K562 (cell line): Measurements from ENCODE around the gene MICALL2. TPM values are rescaled to one million over a fixed set of nuclear protein-coding genes. Genes with fewer than 3 reads are reported as not detected.

ENCODE experiments used
- ATAC-seq: fragments of 200-7000 bp; cut with Tn5 transposase; 3 replicates; pipeline ENCODE4 v1.9.1; 2020; ENCODE audit warnings: moderate library complexity
- BruUV-seq: library from RNA; stranded (reverse); fragments of 400-500 nt; replicated peaks from 2 replicates; lab custom pipeline; 2021; lab: Mats Ljungman, UMichigan
- CTCF ChIA-PET: fragments of 300-600 bp; formaldehyde crosslinking; extraction: SDS; loops from one replicate; lab custom pipeline; 2021; ENCODE audit warnings: low intra/inter-chr PET ratio; lab: Yijun Ruan, JAX
- POLR2A ChIA-PET: fragments of 300-600, 350-650 bp; sonication (Branson Sonifier 250); formaldehyde crosslinking; extraction: SDS; loops from one replicate; lab custom pipeline; 2021; ENCODE audit warnings: antibody characterized with exemption, inconsistent platforms; lab: Yijun Ruan, JAX
- DNase-seq, 4 experiments: peaks; one replicate each; pipeline versions ENCODE4 v3.0.0 to v3.0.0-alpha.2; 2011 to 2018; ENCODE audit warnings: low spot score in 3 of 4, mixed read lengths in 3 of 4; ENCODE audit errors: extremely low read depth in 1 of 4
- FAIRE-seq: peaks from 2 replicates; lab custom pipeline; 2011; peaks lifted over from hg19 to GRCh38; lab: Jason Lieb, UNC
- H2AFZ ChIP-seq: 2 replicates; pipeline ENCODE4 v1.6.0; 2011; ENCODE audit warnings: low read depth, low read length, control low read depth, inconsistent platforms
- H3K27ac ChIP-seq: fragments of 200-600 bp; 3 replicates; pipeline ENCODE4 v1.8.0; 2011; ENCODE audit warnings: low read depth, mild to moderate bottlenecking, control low read depth, inconsistent platforms, low read length, moderate library complexity, mixed read lengths; ENCODE audit errors: extremely low read depth
- H3K27me3 ChIP-seq, 2 experiments: fragments of 300-600 bp in 1 of 2; 2 replicates in 1 of 2; 3 replicates in 1 of 2; pipeline versions ENCODE4 v1.6.0 to v1.8.0; 2011; ENCODE audit warnings: inconsistent platforms in 2 of 2, low read length in 2 of 2, mild to moderate bottlenecking in 1 of 2, mixed read lengths in 1 of 2, moderate library complexity in 1 of 2; ENCODE audit not compliant: control insufficient read depth in 2 of 2, insufficient read depth in 2 of 2
- H3K36me3 ChIP-seq: fragments of 300-600 bp; 3 replicates; pipeline ENCODE4 v1.8.0; 2011; ENCODE audit warnings: mild to moderate bottlenecking, low read length, inconsistent platforms; ENCODE audit not compliant: control insufficient read depth, insufficient read depth
- H3K4me1 ChIP-seq, 2 experiments: fragments of 200-600 bp in 1 of 2; replicated peaks in 1 of 2; 2 replicates in 1 of 2; 3 replicates in 1 of 2; pipeline versions ENCODE4 v1.5.1 to v1.8.0; 2011; ENCODE audit warnings: inconsistent platforms in 2 of 2, low read length in 2 of 2, mild to moderate bottlenecking in 1 of 2, mixed read lengths in 1 of 2, moderate library complexity in 1 of 2; ENCODE audit not compliant: control insufficient read depth in 2 of 2, insufficient read depth in 2 of 2
- H3K4me2 ChIP-seq: 2 replicates; pipeline ENCODE4 v1.6.1; 2011; ENCODE audit warnings: low read length, control low read depth, inconsistent platforms, mixed read lengths; ENCODE audit not compliant: insufficient read depth
- H3K4me3 ChIP-seq: fragments of 200-600 bp; sonication (generic), shearing (Covaris generic); 2 replicates; pipeline ENCODE4 v1.5.1; 2016; ENCODE audit warnings: control low read depth, inconsistent platforms
- H3K79me2 ChIP-seq: fragments of 200-600 bp; 3 replicates; pipeline ENCODE4 v1.8.0; 2011; ENCODE audit warnings: low read length, inconsistent platforms; ENCODE audit not compliant: control insufficient read depth, insufficient read depth
- H3K9ac ChIP-seq, 2 experiments: 2 replicates each; pipeline versions ENCODE4 v1.6.0 to v1.6.1; 2011; ENCODE audit warnings: low read depth in 2 of 2, low read length in 2 of 2, control low read depth in 1 of 2, inconsistent platforms in 1 of 2, mild to moderate bottlenecking in 1 of 2, mixed read lengths in 1 of 2; ENCODE audit not compliant: insufficient read depth in 1 of 2
- H3K9me1 ChIP-seq: one replicate; pipeline ENCODE4 v1.6.0; 2011; ENCODE audit warnings: inconsistent platforms, mild to moderate bottlenecking, low read length, moderate library complexity; ENCODE audit not compliant: control insufficient read depth, insufficient read depth
- H3K9me3 ChIP-seq: replicated peaks from 2 replicates; pipeline ENCODE4 v1.5.1; 2011; ENCODE audit warnings: low read depth, low read length, inconsistent platforms; ENCODE audit not compliant: control insufficient read depth, insufficient read depth
- H4K20me1 ChIP-seq: replicated peaks from 2 replicates; pipeline ENCODE4 v1.6.1; 2011; ENCODE audit warnings: low read length, inconsistent platforms, mixed read lengths; ENCODE audit not compliant: control insufficient read depth, insufficient read depth
- AFF1 ChIP-seq, 2 experiments: fragments of 450-650 bp; IDR thresholded peaks; 2 replicates each; pipeline ENCODE4 v1.6.1; 2018; ENCODE audit warnings: mild to moderate bottlenecking in 2 of 2, low read depth in 1 of 2; ENCODE audit not compliant: partially characterized antibody in 2 of 2
- CREB3L1 ChIP-seq: fragments of 450-650 bp; IDR thresholded peaks from 2 replicates; pipeline ENCODE4 v1.6.1; 2014; ENCODE audit warnings: low read depth, mild to moderate bottlenecking, moderate library complexity, borderline replicate concordance
- GTF2A2 ChIP-seq: IDR thresholded peaks from 2 replicates; pipeline ENCODE4 v1.6.1; 2016; ENCODE audit warnings: mild to moderate bottlenecking, missing genetic modification characterization, missing compliant biosample characterization
- KDM2B ChIP-seq: fragments of 250-450 bp; sonication (Bioruptor Pico); IDR thresholded peaks from 2 replicates; pipeline ENCODE4 v1.8.0; 2021; ENCODE audit warnings: mild to moderate bottlenecking, moderate library complexity
- MAX ChIP-seq: sonication (generic); formaldehyde crosslinking; IDR thresholded peaks from 2 replicates; pipeline ENCODE4 v1.9.0; 2022; ENCODE audit warnings: mild to moderate bottlenecking, missing genetic modification reagents
- NFE2L1 ChIP-seq: fragments of 450-650 bp; IDR thresholded peaks from 2 replicates; pipeline ENCODE4 v1.6.1; 2016; ENCODE audit warnings: missing genetic modification characterization, low read depth, mild to moderate bottlenecking, missing compliant biosample characterization, moderate library complexity, borderline replicate concordance
- NFYB ChIP-seq: IDR thresholded peaks from 2 replicates; pipeline ENCODE4 v1.6.1; 2011; ENCODE audit warnings: mild to moderate bottlenecking, moderate library complexity; ENCODE audit not compliant: insufficient read length; ENCODE audit errors: extremely low read depth
- SMAD4 ChIP-seq: fragments of 250-450 bp; sonication (Bioruptor Pico); conservative IDR thresholded peaks from 2 replicates; pipeline ENCODE4 v1.8.0; 2021; ENCODE audit warnings: inconsistent platforms, mild to moderate bottlenecking, moderate library complexity
- SRSF3 ChIP-seq: fragments of 200-400 bp; formaldehyde crosslinking; IDR thresholded peaks from 2 replicates; pipeline ENCODE4 v1.6.1; 2016; ENCODE audit warnings: mild to moderate bottlenecking, low read length, moderate library complexity; ENCODE audit not compliant: insufficient read depth
- USF1 ChIP-seq: sonication (generic); formaldehyde crosslinking; IDR thresholded peaks from 2 replicates; pipeline ENCODE4 v1.9.0; 2022; ENCODE audit warnings: mild to moderate bottlenecking, missing genetic modification reagents
- ZNF121 ChIP-seq: sonication (generic); formaldehyde crosslinking; conservative IDR thresholded peaks from 2 replicates; pipeline ENCODE4 v1.8.0; 2022; ENCODE audit warnings: missing genetic modification reagents
- ZNF143 ChIP-seq: sonication (generic); formaldehyde crosslinking; IDR thresholded peaks from 2 replicates; pipeline ENCODE4 v1.9.0; 2022; ENCODE audit warnings: mild to moderate bottlenecking, missing genetic modification reagents
- ZNF263 ChIP-seq: sonication (generic); formaldehyde crosslinking; IDR thresholded peaks from 2 replicates; pipeline ENCODE4 v1.8.0; 2022; ENCODE audit warnings: mild to moderate bottlenecking, missing genetic modification reagents, borderline replicate concordance
- ZNF324 ChIP-seq: fragments of 250-450 bp; sonication (Bioruptor Pico); IDR thresholded peaks from 2 replicates; pipeline ENCODE4 v1.4.0; 2020; ENCODE audit warnings: mild to moderate bottlenecking
- WGBS: fragments of 100-300 bp; shearing (Covaris generic); methylation state at CpG from one replicate; pipeline ENCODE4 v1.1.6; 2016; ENCODE audit warnings: low coverage, mixed read lengths; ENCODE audit not compliant: insufficient coverage; ENCODE audit errors: missing lambda C conversion rate; 5-methylcytosine and 5-hydroxymethylcytosine counted together
- in situ Hi-C: fragments of 300-500 bp; cut with MboI; formaldehyde crosslinking; loops from 4 replicates; pipeline ENCODE4 v1.15.0; 2018; ENCODE audit warnings: inconsistent platforms, mixed read lengths
- intact Hi-C: fragments of 100-400 bp; cut with micrococcal nuclease; formaldehyde crosslinking; loops from 2 replicates; pipeline ENCODE4 v1.14.2; 2022
- polyA plus RNA-seq, 8 experiments: library from polyadenylated mRNA; depleted of rRNA in 4 of 8; stranded (reverse) in 5 of 8; unstranded in 3 of 8; fragments of >200 nt; fragmentation: Nextera tagmentation in 2 of 8; fragmentation: Illumina TruSeq in 1 of 8; extraction: Ambion mirVana in 2 of 8; extraction: Trizol in 1 of 8; gene quantifications; 2 replicates each; pipeline versions ENCODE4 v1.2.1 to v1.2.3, GENCODE V29; 2011 to 2014; ENCODE audit warnings: inconsistent platforms in 1 of 8, missing spikeins in 1 of 8
- total RNA-seq, 7 experiments: library from RNA; depleted of rRNA in 6 of 7; stranded (reverse); fragments of >200 nt in 6 of 7; fragmentation: Illumina TruSeq in 2 of 7; extraction: Trizol in 2 of 7; gene quantifications; 2 replicates each; pipeline versions ENCODE4 v1.2.1 to v1.2.3, GENCODE V29; 2011 to 2021; ENCODE audit warnings: low replicate concordance in 1 of 7

Gene MICALL2
- total and polyA plus RNA-seq, 9 of the 15 experiments (the other 6 are each of a cell fraction or from before 2014, with no cell fraction given), result 1.8 to 103 (median 17.0) TPM

- CTCF ChIA-PET, result no interaction called here
- ATAC-seq, result peak; percentile 92
- H3K79me2 ChIP-seq, result no peaks in the 10 kb centered on the region
- POLR2A ChIA-PET, result interaction anchor here (0.7 to 1.8 kb wide), 2 partner anchors 33 to 232 kb away, joined by 3 to 6 read pairs; no protein-coding TSS in a partner anchor
- no peaks in the 10 kb centered on the region for H3K36me3 ChIP-seq
- peak; percentile 96 for FAIRE-seq
- intact Hi-C loops (no loop called here), in situ Hi-C loops (no loop called here)
- peak overlapping the region; percentile 26; the same call in 1 of the 2 replicates for H3K4me2 ChIP-seq
- BruUV-seq, result no TSS peak
- H3K9me1 ChIP-seq, result no peaks in the 10 kb centered on the region
- H4K20me1 ChIP-seq, result no peaks in the 10 kb centered on the region
- WGBS, result 47% methylated on average over 15 of the region's 18 CpGs
- H3K9ac ChIP-seq, result peak overlapping the region in 1 of 2 experiments; percentile 52; a peak in 2 of 4 replicates
- no peak overlapping the region for H3K27ac ChIP-seq
- peaks cover 0 to 14% of the 10 kb centered on the region in 2 experiments; a peak in 3 of 5 replicates for H3K27me3 ChIP-seq
- no peaks in the 10 kb centered on the region for H3K9me3 ChIP-seq
- DNase-seq, result peak; percentile 54 to 88 (median 74)
- H3K4me1 ChIP-seq, result peaks cover 13 to 57% of the 10 kb centered on the region in 2 experiments; a peak in 4 of 5 replicates
- peak overlapping the region; percentile 41 for H2AFZ ChIP-seq
- H3K4me3 ChIP-seq, result no peak overlapping the region
- TF ChIP-seq MAX (peak; percentile 60), SMAD4 (CRISPR knock-in tag) (no peak), ZNF324 (CRISPR knock-in tag) (no peak), KDM2B (no peak), NFE2L1 (tag) (no peak), ZNF121 (CRISPR knock-in tag) (peak; percentile 72), CREB3L1 (peak; percentile 68; the same call in 1 of the 2 replicates), USF1 (CRISPR knock-in tag) (peak; percentile 99), AFF1 (IDR thresholded peaks at IDR 0.05; ENCODE audit: low read depth in 1 of 2, partially characterized antibody in 2 of 2) (peak in 1 of 2 experiments; percentile 59), SRSF3 (no peak), GTF2A2 (tag) (no peak), ZNF143 (peak; percentile 94), NFYB (peak; percentile 81), ZNF263 (CRISPR knock-in tag) (0 out of 2 replicates have a peak, but pooled peaks have one; percentile 25)
Measured at GRCh38 chr7:1425292-1426136, 33.8 kb downstream of the MICALL2 start.
